ENCODE results near the gene CEACAM6. TPM values are rescaled to one million over a fixed set of nuclear protein-coding genes. Genes with fewer than 3 reads are reported as not detected.
A peak's percentile ranks its signal among the peaks of the same experiment; 100 is the strongest.

CEACAM6 gene
- polyA plus RNA-seq, 1 donor: not detected

- no peak for DNase-seq
Observed at GRCh38 chr19:41796362-41796761, 41.0 kb downstream of the CEACAM6 start, which contains the start of gene CEACAM3. TSS of gene CEACAM3 (plus strand) at chr19:41796587. CDS start at chr19:41796678, 91 bp downstream.

- DNase-seq: no peak
Observed at GRCh38 chr19:41796901-41797300, 41.6 kb downstream of the CEACAM6 start.

- peak; percentile 37 for DNase-seq
Observed at GRCh38 chr19:41799444-41800000, 44.2 kb downstream of the CEACAM6 start.

GRCh38 chr19:41801031-41801430 is 45.7 kb downstream of the CEACAM6 start:
- no peak for DNase-seq

GRCh38 chr19:41801792-41802211 is 46.5 kb downstream of the CEACAM6 start:
- DNase-seq: no peak

GRCh38 chr19:41802770-41803169 is 47.4 kb downstream of the CEACAM6 start:
- no peak for DNase-seq

- no peak for DNase-seq
Observed at GRCh38 chr19:41804336-41804735, 49.0 kb downstream of the CEACAM6 start.

GRCh38 chr19:41807176-41807575 is 51.8 kb downstream of the CEACAM6 start:
- DNase-seq: no peak

- no peak for DNase-seq
Observed at GRCh38 chr19:41808663-41809566, 53.6 kb downstream of the CEACAM6 start.

GRCh38 chr19:41810301-41810700 is 55.0 kb downstream of the CEACAM6 start:
- no peak for DNase-seq

GRCh38 chr19:41811036-41811435 is 55.7 kb downstream of the CEACAM6 start:
- no peak for DNase-seq

GRCh38 chr19:41811981-41812380 is 56.7 kb downstream of the CEACAM6 start:
- no peak for DNase-seq

- no peak for DNase-seq
Observed at GRCh38 chr19:41813911-41814310, 58.6 kb downstream of the CEACAM6 start.

GRCh38 chr19:41815301-41815700 is 60.0 kb downstream of the CEACAM6 start:
- no peak for DNase-seq

GRCh38 chr19:41816761-41817160 is 61.4 kb downstream of the CEACAM6 start:
- DNase-seq: no peak

- DNase-seq: peak; percentile 14
Observed at GRCh38 chr19:41821003-41821735, 65.8 kb downstream of the CEACAM6 start.

Other genes with a start within 250 kb of the CEACAM6 start
- gene CEACAM21, start 179.4 kb upstream of the CEACAM6 start, polyA plus RNA-seq (ENCODE audit: insufficient read length): 1.7 TPM
- gene CEACAM4, start 128.5 kb upstream of the CEACAM6 start, polyA plus RNA-seq (ENCODE audit: insufficient read length): not detected
- gene CEACAM7, start 67.3 kb upstream of the CEACAM6 start, polyA plus RNA-seq (ENCODE audit: insufficient read length): not detected
- gene CEACAM5, start 46.9 kb upstream of the CEACAM6 start, polyA plus RNA-seq (ENCODE audit: insufficient read length): 0.08 TPM
- gene CEACAM3, start 41.1 kb downstream of the CEACAM6 start, polyA plus RNA-seq (ENCODE audit: insufficient read length): not detected
- not detected for gene LYPD4, start 89.2 kb downstream of the CEACAM6 start, polyA plus RNA-seq (ENCODE audit: insufficient read length)
- not detected for gene DMRTC2, start 89.5 kb downstream of the CEACAM6 start, polyA plus RNA-seq (ENCODE audit: insufficient read length)
- gene RPS19, start 104.7 kb downstream of the CEACAM6 start, polyA plus RNA-seq (ENCODE audit: insufficient read length): 1,139 TPM
- 0.40 TPM for gene CD79A, start 121.7 kb downstream of the CEACAM6 start, polyA plus RNA-seq (ENCODE audit: insufficient read length)
- 45.2 TPM for gene ARHGEF1, start 127.7 kb downstream of the CEACAM6 start, polyA plus RNA-seq (ENCODE audit: insufficient read length)
- gene ERFL, start 172.9 kb downstream of the CEACAM6 start, polyA plus RNA-seq (ENCODE audit: insufficient read length): 0.15 TPM
- 45.4 TPM for gene RABAC1, start 203.8 kb downstream of the CEACAM6 start, polyA plus RNA-seq (ENCODE audit: insufficient read length)
- 0.65 TPM for gene ATP1A3, start 238.7 kb downstream of the CEACAM6 start, polyA plus RNA-seq (ENCODE audit: insufficient read length)